Measurements from ENCODE around the gene TUBGCP3. TPM values are rescaled to one million over a fixed set of nuclear protein-coding genes. Genes with fewer than 3 reads are reported as not detected.
"Not testable (repeated sequence)": the region's sequence is repeated elsewhere in the genome, so short reads cannot be mapped to it uniquely, and the experiment has no call there.

Gene TUBGCP3
- 13.8 and 20.6 TPM in 2 replicates for total RNA-seq (2014; rRNA removed; shearing (Covaris generic))

GRCh38 chr13:112587764-112588489, at the start of gene TUBGCP3:
TSS of gene TUBGCP3 (minus strand) at chr13:112588153. CDS start at chr13:112587980, 173 bp downstream.
- peak; percentile 81 for DNase-seq (ENCODE audit: low spot score)
- in situ Hi-C loops (cut with HindIII; ENCODE audit: low sequenced_read_pairs): no loop called here

GRCh38 chr13:112637017-112637801, 49.3 kb upstream of the TUBGCP3 start:
- no peak for DNase-seq (ENCODE audit: low spot score)
- in situ Hi-C loops (cut with HindIII; ENCODE audit: low sequenced_read_pairs): no loop called here

GRCh38 chr13:112636401-112636975, 48.5 kb upstream of the TUBGCP3 start:
- in situ Hi-C loops (cut with HindIII; ENCODE audit: low sequenced_read_pairs): no loop called here
- no peak for DNase-seq (ENCODE audit: low spot score)

GRCh38 chr13:112635323-112635722, 47.4 kb upstream of the TUBGCP3 start:
- in situ Hi-C loops (cut with HindIII; ENCODE audit: low sequenced_read_pairs): no loop called here
- no peak for DNase-seq (ENCODE audit: low spot score)

GRCh38 chr13:112634102-112634501, 46.1 kb upstream of the TUBGCP3 start:
- no peak for DNase-seq (ENCODE audit: low spot score)
- in situ Hi-C loops (cut with HindIII; ENCODE audit: low sequenced_read_pairs): no loop called here

GRCh38 chr13:112630226-112630625, 42.3 kb upstream of the TUBGCP3 start:
- in situ Hi-C loops (cut with HindIII; ENCODE audit: low sequenced_read_pairs); DNase-seq (ENCODE audit: low spot score): not testable (repeated sequence)

- no peak for DNase-seq (ENCODE audit: low spot score)
- in situ Hi-C loops (cut with HindIII; ENCODE audit: low sequenced_read_pairs): no loop called here
These were observed 41.2 kb upstream of the TUBGCP3 start for GRCh38 chr13:112629161-112629560.

- in situ Hi-C loops (cut with HindIII; ENCODE audit: low sequenced_read_pairs); DNase-seq (ENCODE audit: low spot score): not testable (repeated sequence)
These were observed 39.7 kb upstream of the TUBGCP3 start for GRCh38 chr13:112627613-112628012.

GRCh38 chr13:112627161-112627560, 39.2 kb upstream of the TUBGCP3 start:
- in situ Hi-C loops (cut with HindIII; ENCODE audit: low sequenced_read_pairs): no loop called here
- no peak for DNase-seq (ENCODE audit: low spot score)

GRCh38 chr13:112626761-112627160, 38.8 kb upstream of the TUBGCP3 start:
- no peak for DNase-seq (ENCODE audit: low spot score)

GRCh38 chr13:112626124-112626523, 38.2 kb upstream of the TUBGCP3 start:
- in situ Hi-C loops (cut with HindIII; ENCODE audit: low sequenced_read_pairs): no loop called here
- no peak for DNase-seq (ENCODE audit: low spot score)

More at GRCh38 chr13:112626761-112627160, 38.8 kb upstream of the TUBGCP3 start:
- in situ Hi-C loops (cut with HindIII; ENCODE audit: low sequenced_read_pairs): no loop called here

GRCh38 chr13:112625698-112626097, 37.7 kb upstream of the TUBGCP3 start:
- no peak for DNase-seq (ENCODE audit: low spot score)
- in situ Hi-C loops (cut with HindIII; ENCODE audit: low sequenced_read_pairs): no loop called here

GRCh38 chr13:112624602-112625430, 36.9 kb upstream of the TUBGCP3 start:
- in situ Hi-C loops (cut with HindIII; ENCODE audit: low sequenced_read_pairs): no loop called here
- no peak for DNase-seq (ENCODE audit: low spot score)

GRCh38 chr13:112624040-112624439, 36.1 kb upstream of the TUBGCP3 start:
- in situ Hi-C loops (cut with HindIII; ENCODE audit: low sequenced_read_pairs): no loop called here
- DNase-seq (ENCODE audit: low spot score): no peak

- in situ Hi-C loops (cut with HindIII; ENCODE audit: low sequenced_read_pairs): no loop called here
- no peak for DNase-seq (ENCODE audit: low spot score)
These were observed 35.2 kb upstream of the TUBGCP3 start for GRCh38 chr13:112623051-112623711.

GRCh38 chr13:112622375-112622774, 34.4 kb upstream of the TUBGCP3 start:
- no peak for DNase-seq (ENCODE audit: low spot score)
- in situ Hi-C loops (cut with HindIII; ENCODE audit: low sequenced_read_pairs): no loop called here

GRCh38 chr13:112619730-112620631, 32.0 kb upstream of the TUBGCP3 start:
- peak; percentile 44 for DNase-seq (ENCODE audit: low spot score)
- in situ Hi-C loops (cut with HindIII; ENCODE audit: low sequenced_read_pairs): no loop called here

- in situ Hi-C loops (cut with HindIII; ENCODE audit: low sequenced_read_pairs): no loop called here
- no peak for DNase-seq (ENCODE audit: low spot score)
These were observed 30.5 kb upstream of the TUBGCP3 start for GRCh38 chr13:112618501-112618900.

All from G401 (cell line).